Tibial nerve (tissue), 4 donors: Measurements from ENCODE around the gene ZNF692. TPM values are rescaled to one million over a fixed set of nuclear protein-coding genes. Genes with fewer than 3 reads are reported as not detected.
"Not testable (repeated sequence)": the region's sequence is repeated elsewhere in the genome, so short reads cannot be mapped to it uniquely, and the experiment has no call there.

ENCODE experiments used
- DNase-seq, 2 donors: peaks; one replicate each; pipeline ENCODE4 v3.0.0-alpha.2; 2019; ENCODE audit warnings: low spot score in 2 of 2
- H3K27ac ChIP-seq, 4 donors: fragments of 200-600 bp; sonication (generic) in 3 of 4; one replicate each; pipeline ENCODE4 v1.5.1; 2017 to 2019; ENCODE audit warnings: mild to moderate bottlenecking in 1 of 4
- H3K27me3 ChIP-seq, 2 donors: fragments of 200-600 bp; sonication (generic) in 1 of 2; one replicate each; pipeline versions ENCODE4 v1.5.1 to v1.6.0; 2017 to 2019
- H3K36me3 ChIP-seq, 3 donors: fragments of 200-600 bp; sonication (generic); one replicate each; pipeline ENCODE4 v1.5.1; 2018 to 2019
- H3K4me1 ChIP-seq, 4 donors: fragments of 200-600 bp; sonication (generic) in 3 of 4; one replicate each; pipeline ENCODE4 v1.5.1; 2017 to 2019
- H3K4me3 ChIP-seq, 4 donors: fragments of 200-600 bp; sonication (generic) in 3 of 4; one replicate each; pipeline ENCODE4 v1.5.1; 2017 to 2019; ENCODE audit warnings: mild to moderate bottlenecking in 1 of 4, moderate library complexity in 1 of 4
- H3K9me3 ChIP-seq, 4 donors: fragments of 200-600 bp; sonication (generic) in 3 of 4; one replicate each; pipeline ENCODE4 v1.5.1; 2017 to 2019
- EP300 ChIP-seq, 2 donors: sonication (generic); formaldehyde crosslinking; IDR thresholded peaks; one replicate each; pipeline ENCODE4 v1.6.1; 2017; ENCODE audit warnings: antibody characterized with exemption in 2 of 2, mild to moderate bottlenecking in 1 of 2
- POLR2A ChIP-seq, 2 donors: fragments of 450-650 bp; IDR thresholded peaks; one replicate each; pipeline ENCODE4 v1.6.1; 2017; ENCODE audit warnings: antibody characterized with exemption in 2 of 2, mild to moderate bottlenecking in 2 of 2, moderate library complexity in 2 of 2
- WGBS, 2 donors: methylation state at CpG; one replicate each; pipeline ENCODE4 v1.1.5; 2018; 5-methylcytosine and 5-hydroxymethylcytosine counted together
- total RNA-seq, 4 donors: library from RNA; depleted of rRNA; stranded (reverse); fragments of >200 nt; gene quantifications; one replicate each; pipeline ENCODE4 v1.1.0, GENCODE V29; 2016
- TF ChIP-seq, protein P1 (sequence below), 5 experiments: fragments of 200-600 bp in 3 of 5; fragments of 450-650 bp in 2 of 5; sonication (generic) in 3 of 5; IDR thresholded peaks; one replicate each; pipeline ENCODE4 v1.5.1; 2016 to 2019; ENCODE audit warnings: antibody characterized with exemption in 5 of 5, mild to moderate bottlenecking in 3 of 5, moderate library complexity in 2 of 5

Gene ZNF692
- total RNA-seq, 4 donors from 2014 or later, result 40.8 to 118 (median 68.5) TPM

DNA sequence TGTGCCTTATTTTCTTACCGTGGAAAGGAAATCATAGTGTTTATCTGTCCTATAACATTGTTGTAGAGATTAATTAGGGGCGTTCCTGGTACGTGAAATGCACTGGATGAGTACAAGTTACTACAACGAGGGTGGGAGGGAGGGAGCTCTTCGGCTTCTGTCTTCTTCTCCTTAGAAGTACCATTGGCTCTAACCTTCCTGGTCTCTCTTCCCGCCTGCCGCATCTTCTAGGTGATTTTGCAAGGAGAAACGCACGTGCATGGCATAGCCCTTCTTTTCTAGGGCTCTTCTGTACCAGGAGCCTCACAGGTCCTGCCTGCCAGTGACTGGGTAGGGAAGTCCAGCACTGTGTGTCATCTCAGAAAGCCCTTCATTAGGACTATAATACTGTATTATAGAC, 50.0 kb downstream of the ZNF692 start:
- Histone ChIP-seq H3K27ac (no peak overlapping the region), H3K27me3 (no peaks in the 10 kb centered on the region), H3K36me3 (peaks cover 2 to 31% (median 7%) of the 10 kb centered on the region in 3 donors), H3K4me3 (no peak overlapping the region), H3K9me3 (no peaks in the 10 kb centered on the region), H3K4me1 (peaks cover 0 to 30% (median 12%) of the 10 kb centered on the region in 4 donors)
- no peak for DNase-seq
- WGBS, 2 donors, result 79 to 81% methylated on average over 9 of the region's 9 CpGs
- no peak for TF ChIP-seq POLR2A (IDR thresholded peaks at IDR 0.05)
- no peak for TF ChIP-seq EP300 (IDR thresholded peaks at IDR 0.05)
- TF ChIP-seq, protein P1, sequence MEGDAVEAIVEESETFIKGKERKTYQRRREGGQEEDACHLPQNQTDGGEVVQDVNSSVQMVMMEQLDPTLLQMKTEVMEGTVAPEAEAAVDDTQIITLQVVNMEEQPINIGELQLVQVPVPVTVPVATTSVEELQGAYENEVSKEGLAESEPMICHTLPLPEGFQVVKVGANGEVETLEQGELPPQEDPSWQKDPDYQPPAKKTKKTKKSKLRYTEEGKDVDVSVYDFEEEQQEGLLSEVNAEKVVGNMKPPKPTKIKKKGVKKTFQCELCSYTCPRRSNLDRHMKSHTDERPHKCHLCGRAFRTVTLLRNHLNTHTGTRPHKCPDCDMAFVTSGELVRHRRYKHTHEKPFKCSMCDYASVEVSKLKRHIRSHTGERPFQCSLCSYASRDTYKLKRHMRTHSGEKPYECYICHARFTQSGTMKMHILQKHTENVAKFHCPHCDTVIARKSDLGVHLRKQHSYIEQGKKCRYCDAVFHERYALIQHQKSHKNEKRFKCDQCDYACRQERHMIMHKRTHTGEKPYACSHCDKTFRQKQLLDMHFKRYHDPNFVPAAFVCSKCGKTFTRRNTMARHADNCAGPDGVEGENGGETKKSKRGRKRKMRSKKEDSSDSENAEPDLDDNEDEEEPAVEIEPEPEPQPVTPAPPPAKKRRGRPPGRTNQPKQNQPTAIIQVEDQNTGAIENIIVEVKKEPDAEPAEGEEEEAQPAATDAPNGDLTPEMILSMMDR (IDR thresholded peaks at IDR 0.05), result no peak

DNA sequence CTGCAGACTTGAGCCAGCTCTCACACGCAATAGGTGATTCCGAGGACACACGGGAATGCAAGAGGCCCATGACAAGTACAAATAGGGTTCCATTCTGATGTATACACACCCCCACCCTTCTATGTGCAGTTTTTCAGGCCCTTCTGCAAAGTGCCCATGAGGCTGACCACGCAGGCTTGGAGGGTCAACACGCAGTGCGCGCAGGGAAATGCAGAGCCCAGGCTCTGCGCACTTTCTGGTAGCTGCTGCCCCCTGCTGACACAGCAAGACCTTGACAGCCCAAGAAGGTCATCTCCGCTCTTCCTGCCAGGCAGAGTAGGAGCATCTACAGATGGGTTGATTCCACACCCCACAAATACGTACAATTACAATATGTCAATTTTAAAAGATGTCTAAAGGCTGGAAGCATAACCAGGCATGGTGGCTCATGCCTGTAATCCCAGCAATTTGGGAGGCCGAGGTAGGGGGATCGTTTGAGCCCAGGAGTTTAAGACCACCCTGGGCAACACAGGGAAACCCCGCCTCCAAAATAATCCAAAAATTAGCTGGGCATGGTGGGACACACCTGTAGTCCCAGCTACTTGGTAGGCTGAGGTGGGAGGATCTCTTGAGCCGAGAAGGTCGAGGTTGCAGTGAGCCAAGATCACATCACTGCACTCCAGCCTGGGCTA, 51.7 kb downstream of the ZNF692 start:
- H3K9me3 ChIP-seq, result no peaks in the 10 kb centered on the region
- peaks cover 0 to 14% (median 0%) of the 10 kb centered on the region in 3 donors for H3K36me3 ChIP-seq
- DNase-seq, result no peak
- H3K4me3 ChIP-seq, result no peak overlapping the region
- TF ChIP-seq, protein P1 (IDR thresholded peaks at IDR 0.05), result peak; percentile 65 to 78 (median 72)
- no peak for TF ChIP-seq POLR2A (IDR thresholded peaks at IDR 0.05)
- H3K27ac ChIP-seq, result no peak overlapping the region
- H3K27me3 ChIP-seq, result no peaks in the 10 kb centered on the region
- H3K4me1 ChIP-seq, result peaks cover 0 to 30% (median 12%) of the 10 kb centered on the region in 4 donors
- WGBS, 2 donors, result 48 to 49% methylated on average over 15 of the region's 15 CpGs

DNA sequence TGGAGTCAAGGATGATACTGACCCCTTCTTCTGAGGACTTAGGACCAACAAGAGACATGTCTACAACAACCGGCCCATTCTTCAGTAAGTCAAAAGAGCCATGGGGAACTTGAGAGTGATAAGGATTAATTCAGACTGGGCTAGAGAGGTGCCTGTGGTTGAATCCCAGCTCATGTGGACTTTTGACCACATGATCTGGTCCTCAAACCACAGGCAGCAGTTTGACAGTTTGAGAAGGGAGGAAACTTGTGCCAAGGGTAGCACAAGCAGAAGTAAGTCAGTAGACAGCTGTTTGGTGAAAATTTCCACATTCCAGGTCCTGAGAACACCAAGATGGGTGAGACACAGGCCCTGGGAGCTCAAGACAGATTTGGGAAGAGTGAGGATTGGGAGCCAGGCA, 53.0 kb downstream of the ZNF692 start:
- H3K27ac ChIP-seq, result peak overlapping the region in 1 of 4 donors; percentile 37
- 68 to 75% methylated on average over 1 of the region's 1 CpG for WGBS, 2 donors
- DNase-seq, result no peak
- TF ChIP-seq, protein P1 (IDR thresholded peaks at IDR 0.05), result no peak
- peak in 1 of 2 donors; percentile 35 for TF ChIP-seq EP300 (IDR thresholded peaks at IDR 0.05)
- no peak for TF ChIP-seq POLR2A (IDR thresholded peaks at IDR 0.05)
- H3K9me3 ChIP-seq, result no peaks in the 10 kb centered on the region
- H3K4me3 ChIP-seq, result no peak overlapping the region
- no peaks in the 10 kb centered on the region for H3K27me3 ChIP-seq
- peaks cover 0 to 1% (median 0%) of the 10 kb centered on the region in 3 donors for H3K36me3 ChIP-seq
- peaks cover 0 to 21% (median 10%) of the 10 kb centered on the region in 4 donors for H3K4me1 ChIP-seq

DNA sequence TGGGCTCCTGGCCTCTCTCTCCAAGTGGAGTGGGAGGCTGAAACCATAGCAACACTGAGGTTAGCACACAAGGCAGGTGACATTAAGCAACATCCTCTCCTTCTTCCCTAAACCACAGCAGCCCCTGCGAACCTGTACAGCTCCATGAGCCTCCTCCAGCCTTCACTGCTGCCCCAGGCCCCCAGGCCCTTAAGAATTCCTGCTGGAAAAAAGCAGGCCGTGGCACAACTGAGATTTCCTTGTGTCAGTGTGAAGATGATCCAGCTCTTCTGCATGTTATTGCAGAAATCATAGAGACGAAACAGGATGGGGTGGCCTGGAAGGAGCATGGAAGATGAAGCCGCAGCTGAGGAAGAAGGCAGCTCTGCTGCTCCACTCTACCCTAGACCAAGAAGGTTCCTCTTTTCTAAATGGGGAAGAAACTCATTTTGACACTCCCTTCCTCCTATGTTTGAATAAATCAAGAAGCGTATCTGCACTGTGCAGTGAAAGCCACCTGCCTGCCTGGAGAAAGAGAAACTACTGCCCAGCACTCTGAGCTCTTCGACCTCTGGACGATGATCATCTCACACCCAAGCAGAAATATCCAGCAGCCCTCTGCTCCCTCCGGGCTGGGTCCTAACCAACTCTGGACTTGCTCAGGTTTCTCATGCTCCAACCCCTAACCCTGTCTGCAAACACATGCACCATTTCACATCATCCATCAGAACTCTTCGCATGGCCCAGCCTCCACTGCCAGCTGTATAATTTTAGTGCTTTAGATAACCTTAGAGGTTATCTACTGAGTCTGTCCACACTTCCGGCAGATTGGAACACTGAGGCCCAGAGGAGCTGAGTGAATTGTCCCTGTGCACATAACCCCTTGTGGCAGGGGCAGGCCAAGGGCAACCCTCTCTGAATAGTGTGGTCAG, 53.9 kb downstream of the ZNF692 start:
- H3K27ac ChIP-seq, result peak overlapping the region in 1 of 4 donors; percentile 58
- WGBS, 2 donors, result 68% methylated on average over 10 of the region's 10 CpGs

DNA sequence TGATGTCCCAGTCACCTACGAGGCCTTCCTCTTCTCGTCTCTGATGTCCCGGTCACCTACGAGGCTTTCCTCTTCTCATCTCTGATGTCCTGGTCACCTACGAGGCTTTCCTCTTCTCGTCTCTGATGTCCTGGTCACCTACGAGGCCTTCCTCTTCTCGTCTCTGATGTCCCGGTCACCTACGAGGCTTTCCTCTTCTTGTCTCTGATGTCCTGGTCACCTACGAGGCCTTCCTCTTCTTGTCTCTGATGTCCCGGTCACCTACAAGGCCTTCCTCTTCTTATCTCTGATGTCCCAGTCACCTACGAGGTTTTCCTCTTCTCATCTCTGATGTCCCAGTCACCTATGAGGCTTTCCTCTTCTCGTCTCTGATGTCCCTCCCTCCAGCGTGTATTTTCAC, 55.4 kb downstream of the ZNF692 start:
- H3K36me3 ChIP-seq, H3K27ac ChIP-seq, H3K4me3 ChIP-seq, DNase-seq, H3K27me3 ChIP-seq, H3K9me3 ChIP-seq: not testable (repeated sequence)
- peaks cover 0 to 11% (median 4%) of the 10 kb centered on the region in 4 donors for H3K4me1 ChIP-seq
- 88 to 89% methylated on average over 15 of the region's 15 CpGs for WGBS, 2 donors

More for the DNA sequence above, 53.9 kb downstream of the ZNF692 start:
- H3K4me3 ChIP-seq, result no peak overlapping the region
- no peaks in the 10 kb centered on the region for H3K9me3 ChIP-seq
- peak in 1 of 2 donors; percentile 35 for TF ChIP-seq EP300 (IDR thresholded peaks at IDR 0.05)
- TF ChIP-seq, protein P1 (IDR thresholded peaks at IDR 0.05), result no peak
- no peak for TF ChIP-seq POLR2A (IDR thresholded peaks at IDR 0.05)
- H3K36me3 ChIP-seq, result no peaks in the 10 kb centered on the region
- H3K27me3 ChIP-seq, result no peaks in the 10 kb centered on the region
- peaks cover 0 to 13% (median 6%) of the 10 kb centered on the region in 4 donors for H3K4me1 ChIP-seq
- no peak for DNase-seq
